HEK293 (cell line): ENCODE data around the gene CSGALNACT2.

ENCODE experiments used
- CTCF ChIA-PET: fragments of 350-600 bp; formaldehyde crosslinking; extraction: SDS; loops from one replicate; lab custom pipeline; 2021; ENCODE audit warnings: antibody characterized with exemption; lab: Yijun Ruan, JAX
- POLR2A ChIA-PET: fragments of 300-600 bp; formaldehyde crosslinking; extraction: SDS; loops from one replicate; lab custom pipeline; 2020; ENCODE audit warnings: antibody characterized with exemption, inconsistent platforms; lab: Yijun Ruan, JAX
- H3K27ac ChIP-seq: fragments of 200-500 bp; sonication (Bioruptor generic); 2 replicates; pipeline ENCODE4 v1.5.1; 2014; ENCODE audit warnings: low read depth, low read length, control low read depth, inconsistent platforms; ENCODE audit errors: extremely low read depth
- H3K36me3 ChIP-seq, 2 experiments: fragments of 200-500 bp in 1 of 2; sonication (Bioruptor generic) in 1 of 2; 1 replicate in 1 of 2; 2 replicates in 1 of 2; pipeline ENCODE4 v1.5.1; 2014 to 2017; ENCODE audit warnings: inconsistent platforms in 2 of 2, low read length in 2 of 2; ENCODE audit not compliant: control insufficient read depth in 2 of 2, insufficient read depth in 1 of 2
- H3K4me1 ChIP-seq: fragments of 200-500 bp; sonication (Bioruptor generic); 2 replicates; pipeline ENCODE4 v1.5.1; 2014; ENCODE audit warnings: mild to moderate bottlenecking, low read length, inconsistent platforms; ENCODE audit not compliant: control insufficient read depth, insufficient read depth
- H3K4me3 ChIP-seq: 2 replicates; pipeline ENCODE4 v1.5.1; 2011; ENCODE audit warnings: low read depth, mild to moderate bottlenecking, control low read depth, low read length, moderate library complexity
- H3K9me3 ChIP-seq: fragments of 200-500 bp; sonication (Bioruptor generic); 2 replicates; pipeline ENCODE4 v1.5.1; 2014; ENCODE audit warnings: low read depth, low read length, inconsistent platforms; ENCODE audit not compliant: control insufficient read depth, insufficient read depth
- KLF17 ChIP-seq: fragments of 450-650 bp; formaldehyde crosslinking; IDR thresholded peaks from 2 replicates; pipeline ENCODE4 v1.5.1; 2016; ENCODE audit warnings: missing biosample characterization, missing genetic modification characterization
- ZFHX2 ChIP-seq: fragments of 450-650 bp; formaldehyde crosslinking; conservative IDR thresholded peaks from 2 replicates; pipeline ENCODE4 v1.5.1; 2016; ENCODE audit warnings: missing biosample characterization, missing genetic modification characterization
- ZNF239 ChIP-seq: fragments of 450-650 bp; formaldehyde crosslinking; IDR thresholded peaks from 2 replicates; pipeline ENCODE4 v1.5.1; 2016; ENCODE audit warnings: missing biosample characterization, missing genetic modification characterization
- ZNF26 ChIP-seq: fragments of 450-650 bp; formaldehyde crosslinking; IDR thresholded peaks from 2 replicates; pipeline ENCODE4 v1.5.1; 2016; ENCODE audit warnings: missing biosample characterization, missing genetic modification characterization
- ZNF341 ChIP-seq: fragments of 450-650 bp; formaldehyde crosslinking; IDR thresholded peaks from 2 replicates; pipeline ENCODE4; 2016; ENCODE audit warnings: low read depth, missing biosample characterization, missing genetic modification characterization
- TF ChIP-seq, protein P1 (sequence below): fragments of 450-650 bp; formaldehyde crosslinking; IDR thresholded peaks from 2 replicates; pipeline ENCODE4 v1.5.1; 2016; ENCODE audit warnings: missing biosample characterization, missing genetic modification characterization
- TF ChIP-seq, protein P2 (sequence below): fragments of 450-650 bp; formaldehyde crosslinking; IDR thresholded peaks from 2 replicates; pipeline ENCODE4 v1.5.1; 2016; ENCODE audit warnings: missing biosample characterization, missing genetic modification characterization
- TF ChIP-seq, protein P3 (sequence below): fragments of 450-650 bp; formaldehyde crosslinking; IDR thresholded peaks from 2 replicates; pipeline ENCODE4 v1.5.1; 2017; ENCODE audit warnings: missing biosample characterization, mild to moderate bottlenecking, missing genetic modification characterization, moderate library complexity

CSGALNACT2 gene

DNA sequence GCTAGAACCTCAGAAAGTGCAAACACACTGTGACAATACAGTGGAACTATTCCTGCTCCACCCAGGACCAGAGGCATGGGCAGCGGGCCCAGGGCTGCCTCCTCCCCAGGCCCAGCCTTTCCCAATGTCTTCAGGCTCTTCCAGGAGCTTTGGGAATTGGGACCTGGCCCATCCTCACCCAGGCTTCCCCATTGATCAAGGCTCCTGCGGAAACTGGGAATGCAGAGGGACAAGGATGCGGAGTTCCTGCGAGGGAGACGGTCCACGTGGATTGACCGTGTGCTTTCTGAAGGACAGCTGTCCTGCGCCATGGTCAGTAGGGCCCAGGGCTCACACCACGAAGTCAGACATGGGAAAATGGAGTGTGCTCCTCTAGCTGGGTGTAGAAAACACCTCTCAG, 56.6 kb downstream of the CSGALNACT2 start (continued):
- TF ChIP-seq, protein P1, sequence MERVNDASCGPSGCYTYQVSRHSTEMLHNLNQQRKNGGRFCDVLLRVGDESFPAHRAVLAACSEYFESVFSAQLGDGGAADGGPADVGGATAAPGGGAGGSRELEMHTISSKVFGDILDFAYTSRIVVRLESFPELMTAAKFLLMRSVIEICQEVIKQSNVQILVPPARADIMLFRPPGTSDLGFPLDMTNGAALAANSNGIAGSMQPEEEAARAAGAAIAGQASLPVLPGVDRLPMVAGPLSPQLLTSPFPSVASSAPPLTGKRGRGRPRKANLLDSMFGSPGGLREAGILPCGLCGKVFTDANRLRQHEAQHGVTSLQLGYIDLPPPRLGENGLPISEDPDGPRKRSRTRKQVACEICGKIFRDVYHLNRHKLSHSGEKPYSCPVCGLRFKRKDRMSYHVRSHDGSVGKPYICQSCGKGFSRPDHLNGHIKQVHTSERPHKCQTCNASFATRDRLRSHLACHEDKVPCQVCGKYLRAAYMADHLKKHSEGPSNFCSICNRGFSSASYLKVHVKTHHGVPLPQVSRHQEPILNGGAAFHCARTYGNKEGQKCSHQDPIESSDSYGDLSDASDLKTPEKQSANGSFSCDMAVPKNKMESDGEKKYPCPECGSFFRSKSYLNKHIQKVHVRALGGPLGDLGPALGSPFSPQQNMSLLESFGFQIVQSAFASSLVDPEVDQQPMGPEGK (tag by site-specific recombination) = no peak
- TF ChIP-seq ZNF239 (tag by site-specific recombination) (no peak), ZFHX2 (no peak), ZNF341 (tag by site-specific recombination) (no peak)

DNA sequence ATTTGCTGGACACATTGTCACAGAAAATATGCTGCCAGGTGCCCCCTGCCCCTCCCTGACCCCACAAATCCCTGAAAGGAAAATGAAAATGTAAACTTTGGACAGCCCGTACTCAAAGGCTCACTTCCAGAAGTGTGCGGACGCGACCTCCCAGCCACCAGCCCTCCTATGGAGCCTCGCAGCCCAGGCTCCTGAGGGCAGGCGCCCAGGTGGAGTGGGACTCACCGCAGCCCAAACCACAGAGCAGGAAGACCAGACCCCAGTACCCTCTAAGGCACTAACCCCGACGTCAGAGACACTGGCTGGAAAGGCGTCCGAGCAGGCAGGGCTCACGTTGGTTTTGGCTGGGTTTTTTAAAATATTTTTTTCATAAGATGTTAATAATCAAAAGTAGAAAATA, 57.3 kb downstream of the CSGALNACT2 start:
- ChIA-PET POLR2A (no interaction called here), CTCF (interaction anchor here (3.3 kb wide), 1 partner anchor 9 kb away, joined by 21 read pairs; no protein-coding TSS in a partner anchor)
- TF ChIP-seq, protein P2, sequence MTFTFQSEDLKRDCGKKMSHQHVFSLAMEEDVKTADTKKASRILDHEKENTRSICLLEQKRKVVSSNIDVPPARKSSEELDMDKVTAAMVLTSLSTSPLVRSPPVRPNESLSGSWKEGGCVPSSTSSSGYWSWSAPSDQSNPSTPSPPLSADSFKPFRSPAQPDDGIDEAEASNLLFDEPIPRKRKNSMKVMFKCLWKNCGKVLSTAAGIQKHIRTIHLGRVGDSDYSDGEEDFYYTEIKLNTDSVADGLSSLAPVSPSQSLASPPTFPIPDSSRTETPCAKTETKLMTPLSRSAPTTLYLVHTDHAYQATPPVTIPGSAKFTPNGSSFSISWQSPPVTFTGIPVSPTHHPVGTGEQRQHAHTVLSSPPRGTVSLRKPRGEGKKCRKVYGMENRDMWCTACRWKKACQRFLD (tag by site-specific recombination) = no peak
- TF ChIP-seq KLF17 (tag by site-specific recombination) = no peak
- Histone ChIP-seq H3K4me1 (no peaks in the 10 kb centered on the region), H3K27ac (no peak overlapping the region), H3K4me3 (no peak overlapping the region), H3K9me3 (no peaks in the 10 kb centered on the region), H3K36me3 (no peaks in the 10 kb centered on the region)

DNA sequence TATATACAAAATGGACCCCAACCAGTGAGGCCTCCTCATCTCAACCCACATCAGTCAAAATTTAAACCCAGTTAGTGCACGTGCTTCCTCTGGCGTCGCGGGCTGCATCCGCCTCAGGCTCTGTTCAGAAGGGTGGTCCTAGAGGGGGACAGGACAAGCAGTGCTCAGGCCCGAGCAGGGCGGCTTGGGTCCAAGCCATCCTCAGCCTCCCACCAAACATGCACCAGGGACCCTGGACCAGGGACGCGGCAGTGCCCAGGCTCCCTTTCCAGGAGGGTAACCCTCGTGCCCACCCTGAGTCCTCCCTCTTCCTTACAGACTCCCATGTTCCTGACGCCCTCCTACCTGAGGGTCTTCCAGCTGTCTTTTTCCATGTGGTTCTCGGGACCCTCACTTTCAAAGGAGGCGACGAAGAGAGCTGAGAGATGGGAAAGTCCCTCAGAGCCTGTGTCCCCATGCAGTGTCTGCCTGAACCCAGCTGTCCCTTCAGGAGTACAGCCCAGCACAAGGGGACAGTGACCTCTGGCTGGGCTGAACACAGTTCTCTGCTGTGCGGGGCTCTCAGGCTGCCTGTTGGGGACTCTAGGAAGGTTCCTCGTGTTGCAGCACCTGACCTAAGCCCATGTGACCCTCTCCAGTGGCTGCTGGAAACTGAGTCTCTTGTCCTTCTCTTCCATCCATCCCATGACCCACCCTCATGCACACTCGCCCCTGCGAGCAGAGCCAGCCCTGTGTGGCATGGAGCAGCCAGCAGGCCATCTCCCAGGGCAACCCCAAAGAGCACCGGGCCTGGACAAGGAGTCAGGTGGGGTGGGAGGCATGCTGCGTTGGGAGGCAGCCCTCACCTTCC, 58.1 kb downstream of the CSGALNACT2 start:
- no peaks in the 10 kb centered on the region for H3K36me3 ChIP-seq
- POLR2A ChIA-PET = no interaction called here
- no peaks in the 10 kb centered on the region for H3K9me3 ChIP-seq
- H3K4me3 ChIP-seq = no peak overlapping the region
- no peak for TF ChIP-seq ZNF26 (tag by site-specific recombination)
- TF ChIP-seq, protein P3, sequence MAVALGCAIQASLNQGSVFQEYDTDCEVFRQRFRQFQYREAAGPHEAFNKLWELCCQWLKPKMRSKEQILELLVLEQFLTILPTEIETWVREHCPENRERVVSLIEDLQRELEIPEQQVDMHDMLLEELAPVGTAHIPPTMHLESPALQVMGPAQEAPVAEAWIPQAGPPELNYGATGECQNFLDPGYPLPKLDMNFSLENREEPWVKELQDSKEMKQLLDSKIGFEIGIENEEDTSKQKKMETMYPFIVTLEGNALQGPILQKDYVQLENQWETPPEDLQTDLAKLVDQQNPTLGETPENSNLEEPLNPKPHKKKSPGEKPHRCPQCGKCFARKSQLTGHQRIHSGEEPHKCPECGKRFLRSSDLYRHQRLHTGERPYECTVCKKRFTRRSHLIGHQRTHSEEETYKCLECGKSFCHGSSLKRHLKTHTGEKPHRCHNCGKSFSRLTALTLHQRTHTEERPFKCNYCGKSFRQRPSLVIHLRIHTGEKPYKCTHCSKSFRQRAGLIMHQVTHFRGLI (tag by site-specific recombination) = peak; percentile 75
- H3K4me1 ChIP-seq = no peaks in the 10 kb centered on the region
- H3K27ac ChIP-seq = no peak overlapping the region
- CTCF ChIA-PET = no interaction called here
